ENCODE results near the gene SOAT1.
"Not testable (repeated sequence)": the region's sequence is repeated elsewhere in the genome, so short reads cannot be mapped to it uniquely, and the experiment has no call there.

Gene SOAT1

DNA sequence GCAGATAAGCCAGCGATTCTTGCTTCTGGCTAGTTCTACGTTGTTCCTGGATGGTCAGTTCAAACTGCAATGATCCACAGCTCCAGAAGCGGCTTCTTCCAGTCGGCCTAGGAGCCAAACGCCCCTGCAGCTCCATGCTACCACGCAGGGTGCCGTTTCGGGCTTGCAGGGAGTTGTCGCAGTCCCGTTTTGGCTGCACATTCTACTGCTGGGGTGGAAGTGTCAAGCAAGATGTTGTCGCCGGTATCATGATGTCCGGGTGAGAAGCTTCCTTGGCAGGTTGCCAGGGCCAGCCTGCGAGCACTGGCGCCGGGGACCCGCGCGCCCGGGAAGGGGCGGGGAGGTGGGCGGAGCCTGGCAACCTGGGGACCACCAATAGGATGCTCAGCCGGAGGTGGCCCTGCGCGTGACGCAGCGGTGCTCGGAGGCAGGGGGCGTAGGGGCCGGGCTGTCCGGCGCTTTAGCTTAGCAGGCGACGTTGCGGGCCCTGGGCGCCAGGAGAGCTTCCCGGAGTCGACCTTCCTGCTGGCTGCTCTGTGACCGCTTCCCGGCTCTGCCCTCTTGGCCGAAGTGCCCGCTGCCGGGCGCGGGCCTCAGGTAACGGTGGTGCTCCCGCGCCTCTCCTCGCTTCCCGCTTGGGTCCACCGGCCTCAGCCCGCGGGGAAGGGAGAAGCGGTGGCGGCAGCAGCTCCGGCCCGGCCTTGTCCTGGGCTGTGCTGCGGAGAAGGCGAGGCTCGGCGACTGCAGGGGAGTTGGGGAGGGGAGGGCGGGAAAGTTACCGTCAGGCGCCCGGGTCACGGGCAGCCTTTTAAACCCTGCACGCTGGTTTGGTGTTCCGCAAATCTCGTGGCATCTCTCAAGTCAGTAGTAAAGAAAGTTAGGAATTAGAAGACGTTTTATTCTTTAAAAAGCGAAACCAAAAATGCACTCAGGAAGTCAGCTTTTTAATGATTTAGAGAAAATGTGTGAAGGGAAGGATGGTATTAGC lies at the start of gene SOAT1:
TSS of gene SOAT1 (plus strand) at position 458 of the 988 bp plus-strand sequence. CDS start 8,888 bp downstream, outside the sequence.
- DNase-seq (ENCODE audit: low spot score): peak; percentile 93

DNA sequence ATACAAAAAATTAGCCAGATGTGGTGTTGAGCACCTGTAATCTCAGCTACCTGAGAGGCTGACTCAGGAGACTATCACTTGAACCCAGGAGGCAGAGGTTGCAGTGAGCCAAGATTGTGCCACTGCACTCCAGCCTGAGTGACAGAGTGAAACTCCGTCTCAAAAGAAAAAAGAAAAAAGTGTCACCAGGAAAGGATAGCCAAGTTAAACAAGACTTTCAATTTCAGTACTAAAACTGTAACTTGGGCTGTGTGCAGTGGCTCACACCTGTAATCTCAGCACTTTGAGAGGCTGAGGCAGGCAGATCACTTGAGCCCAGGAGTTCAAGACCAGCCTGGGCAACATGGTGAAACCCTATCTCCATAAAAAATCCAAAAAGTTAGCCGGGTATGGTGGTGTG lies 48.2 kb upstream of the SOAT1 start:
- DNase-seq (ENCODE audit: low spot score): not testable (repeated sequence)

DNA sequence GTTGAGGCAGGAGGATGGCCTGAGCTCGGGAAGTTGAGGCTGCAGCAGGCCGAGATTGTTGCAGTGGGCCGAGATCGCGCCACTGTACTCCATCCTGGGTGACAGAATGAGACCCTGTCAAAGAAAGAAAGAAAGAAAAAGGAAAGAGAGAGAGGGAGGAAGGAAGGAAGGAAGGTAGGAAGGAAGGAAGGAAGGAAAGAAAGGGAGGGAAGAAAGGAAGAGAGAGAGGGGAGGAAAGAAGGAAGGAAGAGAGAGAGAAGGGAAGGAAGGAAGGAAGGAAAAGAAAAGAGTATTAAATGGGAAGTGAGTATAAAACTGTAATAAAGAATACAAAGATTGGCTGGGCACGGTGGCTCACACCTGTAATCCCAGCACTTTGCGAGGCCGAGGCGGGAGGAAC lies 45.7 kb upstream of the SOAT1 start:
- DNase-seq (ENCODE audit: low spot score): no peak

DNA sequence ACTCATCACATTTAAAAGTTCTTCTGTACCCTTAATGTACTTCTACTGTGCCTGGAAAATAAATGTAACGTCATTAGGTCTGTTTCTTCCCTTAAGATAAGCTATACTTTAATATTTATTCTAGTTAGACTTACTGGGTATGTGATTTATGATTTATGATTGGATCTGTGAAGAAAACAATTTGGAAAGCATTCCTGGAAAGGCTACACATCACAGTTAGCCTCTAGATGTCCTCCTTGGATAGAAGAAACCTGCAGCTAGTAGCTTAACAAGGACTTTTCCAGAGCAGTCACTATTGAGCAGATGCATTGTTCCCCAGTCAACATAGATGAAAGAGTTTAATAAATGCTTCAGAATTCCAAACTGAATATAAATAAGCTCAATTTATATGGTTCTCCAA lies 41.9 kb upstream of the SOAT1 start:
- DNase-seq (ENCODE audit: low spot score): peak; percentile 67

DNA sequence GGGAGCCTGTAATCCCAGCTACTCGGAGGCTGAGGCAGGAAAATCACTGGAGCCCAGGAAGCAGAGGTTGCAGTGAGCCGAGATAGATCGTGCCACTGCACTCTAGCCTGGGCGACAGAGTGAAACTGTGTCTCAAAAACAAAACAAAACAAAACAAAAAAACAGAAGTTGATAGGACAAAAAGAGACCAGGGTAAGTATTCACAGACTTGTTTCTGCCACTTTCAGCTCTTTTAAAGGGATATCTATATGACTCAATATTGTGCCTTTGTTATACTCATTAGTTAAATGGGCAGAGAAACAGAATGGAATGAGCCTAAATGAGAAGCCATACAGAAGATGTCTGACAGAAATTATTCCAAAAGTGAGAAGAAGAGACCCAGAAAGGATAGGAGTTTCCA lies 41.0 kb upstream of the SOAT1 start:
- DNase-seq (ENCODE audit: low spot score): no peak

DNA sequence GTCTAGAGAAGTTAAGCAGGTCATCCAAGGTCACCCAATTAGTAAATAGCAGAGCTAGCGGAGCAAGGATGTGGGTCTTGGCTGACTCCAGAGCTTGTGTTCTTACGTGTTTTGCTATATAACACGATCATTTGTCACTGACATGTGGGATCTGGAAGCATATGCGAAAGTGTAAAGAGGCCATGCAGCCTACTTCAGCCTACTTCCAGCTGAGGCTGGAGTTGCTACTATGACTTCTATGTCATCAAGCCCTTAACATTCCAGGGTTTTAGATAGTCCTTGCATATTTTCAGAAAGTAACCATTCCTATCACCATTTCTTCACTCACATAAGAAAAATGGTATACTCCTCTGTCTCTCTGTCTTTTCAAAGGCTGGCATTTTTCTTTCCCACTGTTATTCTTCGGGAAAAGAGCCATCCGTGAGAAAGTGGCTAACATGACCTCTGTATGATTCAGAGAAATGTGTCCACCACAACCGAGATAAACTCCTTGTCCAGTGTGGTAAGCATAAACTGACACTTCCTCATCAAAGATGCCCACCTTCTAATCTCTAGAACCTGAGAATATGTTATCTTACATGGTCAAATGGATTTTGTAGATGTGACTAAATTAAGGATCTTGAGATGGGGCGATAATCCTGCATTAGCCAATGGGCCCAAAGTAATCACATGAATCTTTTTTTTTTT lies 40.2 kb upstream of the SOAT1 start:
- DNase-seq (ENCODE audit: low spot score): no peak

DNA sequence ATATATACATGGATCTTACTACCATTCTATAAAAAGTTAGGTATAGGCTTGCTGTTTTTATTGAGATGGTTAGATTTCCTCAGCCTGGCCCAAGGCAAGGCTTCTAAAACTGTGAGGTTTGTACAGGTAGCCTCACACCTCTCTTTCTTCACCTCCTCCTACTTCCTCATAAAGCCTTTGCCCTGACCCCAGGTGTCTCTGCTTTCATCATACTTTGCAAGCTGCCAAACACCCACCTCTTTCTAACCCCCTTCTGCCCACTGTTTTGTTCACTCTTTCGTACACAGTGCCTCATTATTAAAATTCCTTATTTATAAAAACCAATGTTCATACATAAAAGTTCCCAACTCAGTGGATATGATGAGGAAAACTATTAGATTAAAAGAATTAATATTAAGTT lies 31.4 kb upstream of the SOAT1 start:
- no peak for DNase-seq (ENCODE audit: low spot score)

DNA sequence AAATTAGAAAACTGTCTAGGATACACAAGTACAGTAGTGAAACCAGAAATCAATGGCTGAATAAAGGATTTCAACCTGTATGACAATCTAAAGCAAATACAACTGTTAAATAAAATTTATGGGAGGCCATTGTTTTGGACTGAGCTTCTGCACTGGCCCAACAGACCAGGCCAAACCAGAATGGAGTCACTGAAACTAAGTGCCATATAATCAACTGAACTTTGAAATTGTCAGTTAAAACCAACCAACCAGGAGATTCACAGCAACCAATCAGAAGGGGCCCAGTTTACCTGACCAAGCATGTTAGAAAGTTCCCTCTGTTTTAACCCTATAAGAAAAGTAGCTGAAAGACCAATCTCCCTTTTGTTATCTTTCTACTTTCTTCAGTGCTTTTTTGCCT lies 30.5 kb upstream of the SOAT1 start:
- no peak for DNase-seq (ENCODE audit: low spot score)

DNA sequence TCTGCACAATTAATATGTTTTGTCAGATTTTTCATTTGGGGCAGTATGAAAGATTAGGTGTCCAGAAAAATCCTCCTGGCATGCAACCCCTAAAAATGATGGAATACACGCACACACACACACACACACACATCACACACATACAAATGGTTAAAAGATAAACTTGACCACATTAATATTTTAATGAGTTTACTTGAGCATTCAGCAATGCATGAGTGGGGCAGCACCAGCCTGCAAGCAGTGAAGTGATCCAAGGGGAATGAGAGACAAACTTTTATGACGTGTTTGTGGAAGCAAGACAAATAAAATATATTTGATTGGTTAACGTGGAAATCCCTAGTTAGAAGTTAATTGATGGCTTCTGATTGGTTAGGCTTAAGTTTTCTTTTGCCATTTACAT lies 29.1 kb upstream of the SOAT1 start:
- no peak for DNase-seq (ENCODE audit: low spot score)

DNA sequence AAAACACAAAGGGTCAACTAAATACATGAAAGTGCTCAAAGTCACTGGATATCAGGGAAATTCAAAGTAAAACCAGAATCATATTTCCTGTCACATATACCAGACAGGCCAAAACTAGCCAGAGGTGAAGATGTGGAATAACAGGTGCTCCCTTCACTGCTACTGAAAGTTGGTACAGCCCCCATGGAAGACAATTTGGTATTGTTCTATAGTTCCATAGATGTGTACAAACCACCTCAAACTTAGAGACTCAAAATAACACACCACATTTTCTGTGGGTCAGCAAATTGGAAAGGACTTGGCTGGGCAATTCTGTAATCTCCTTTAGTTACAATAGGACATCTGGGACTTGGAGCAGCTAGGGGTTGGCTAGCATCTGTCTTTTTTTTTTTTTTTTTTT lies 24.5 kb upstream of the SOAT1 start:
- DNase-seq (ENCODE audit: low spot score): no peak

DNA sequence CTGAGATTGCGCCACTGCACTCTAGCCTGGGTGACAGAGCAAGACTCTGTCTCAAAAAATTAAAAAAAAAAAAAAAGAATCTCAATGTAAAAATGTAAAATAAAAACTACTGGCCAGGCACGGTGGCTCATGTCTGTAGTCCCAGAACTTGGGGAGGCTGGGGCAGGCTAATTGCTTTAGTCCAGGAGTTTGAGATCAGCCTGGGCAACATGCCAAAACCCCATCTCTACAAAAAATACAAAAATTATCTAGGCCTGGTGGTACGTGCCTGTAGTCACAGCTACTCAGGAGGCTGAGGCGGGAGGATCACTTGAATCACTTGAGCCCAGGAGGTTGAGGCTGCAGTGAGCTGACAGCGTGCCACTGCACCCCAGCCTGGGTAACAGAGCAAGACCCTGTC lies 19.2 kb upstream of the SOAT1 start:
- DNase-seq (ENCODE audit: low spot score): not testable (repeated sequence)

DNA sequence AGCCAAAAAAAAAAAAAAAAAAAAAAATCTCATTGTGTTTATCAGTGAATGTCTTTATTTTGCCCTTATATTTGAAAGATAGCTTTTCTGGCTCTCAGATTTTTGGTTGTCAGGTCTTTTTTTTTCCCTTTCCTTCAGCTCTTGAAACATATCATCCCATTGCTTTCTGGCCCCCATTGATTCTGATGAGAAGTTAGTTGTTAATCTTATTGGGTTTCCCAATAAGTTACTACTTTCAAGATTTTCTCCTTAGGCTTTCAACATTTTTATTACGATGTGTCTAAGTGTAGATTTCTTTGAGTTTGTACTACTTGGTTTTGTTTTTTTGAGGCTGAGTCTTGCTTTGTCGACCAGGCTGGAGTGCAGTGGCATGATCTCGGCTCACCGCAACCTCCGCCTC lies 14.7 kb upstream of the SOAT1 start:
- DNase-seq (ENCODE audit: low spot score): no peak

DNA sequence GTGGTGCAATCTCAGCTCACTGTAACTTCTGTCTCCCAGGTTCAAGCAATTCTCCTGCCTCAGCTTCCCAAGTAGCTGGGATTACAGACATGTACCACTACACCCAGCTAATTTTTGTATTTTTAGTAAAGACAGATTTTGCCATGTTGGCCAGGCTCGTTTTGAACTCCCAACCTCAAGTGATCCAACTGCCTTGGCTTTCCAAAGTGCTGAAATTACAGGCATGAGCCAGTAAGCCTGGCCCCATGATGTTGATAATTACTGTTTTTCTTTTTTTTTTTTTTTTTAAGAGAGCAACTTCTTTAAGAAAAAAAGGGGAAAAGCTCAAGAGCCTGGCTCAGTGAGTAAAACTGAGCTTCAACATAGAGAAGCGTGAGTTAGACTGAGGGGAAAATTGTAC lies 9.6 kb upstream of the SOAT1 start:
- DNase-seq (ENCODE audit: low spot score): no peak

DNA sequence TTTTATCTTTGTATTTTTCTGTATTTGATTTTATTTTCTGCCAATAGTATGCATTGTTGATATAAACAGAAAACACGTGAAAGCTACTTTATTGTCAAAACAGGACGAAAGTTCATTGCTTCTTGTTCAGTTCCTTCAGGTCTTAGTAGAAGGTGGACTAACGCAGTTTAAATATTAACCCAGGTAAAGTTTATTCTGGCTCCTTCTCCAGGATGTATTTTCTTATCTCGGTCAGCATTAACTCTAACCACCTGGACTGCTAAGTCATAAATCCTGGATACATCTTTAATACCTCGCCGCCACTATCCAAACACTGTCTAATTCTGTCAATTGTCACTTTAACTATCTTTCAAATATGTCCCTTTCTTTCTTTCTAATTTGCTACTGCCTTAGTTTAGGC lies 5.7 kb upstream of the SOAT1 start:
- no peak for DNase-seq (ENCODE audit: low spot score)

DNA sequence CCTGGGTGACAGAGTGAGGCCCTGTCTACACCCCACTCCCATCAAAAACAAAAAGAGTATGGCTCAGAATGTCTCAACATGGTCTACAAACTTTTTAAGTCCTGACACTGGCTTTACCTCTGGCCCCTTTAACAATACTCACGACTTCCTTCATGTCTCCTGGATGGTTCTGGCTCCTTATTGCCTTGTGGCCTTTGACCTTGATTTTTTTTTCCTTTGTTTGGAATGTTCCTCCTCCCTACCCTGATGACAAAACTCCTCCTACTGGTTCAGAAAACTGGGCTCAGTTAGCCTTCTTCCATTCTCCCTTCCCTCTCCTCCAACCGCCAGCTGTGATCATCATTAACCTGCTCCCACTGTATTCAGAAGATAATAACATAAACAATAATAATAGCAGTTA lies 4.6 kb upstream of the SOAT1 start:
- no peak for DNase-seq (ENCODE audit: low spot score)

DNA sequence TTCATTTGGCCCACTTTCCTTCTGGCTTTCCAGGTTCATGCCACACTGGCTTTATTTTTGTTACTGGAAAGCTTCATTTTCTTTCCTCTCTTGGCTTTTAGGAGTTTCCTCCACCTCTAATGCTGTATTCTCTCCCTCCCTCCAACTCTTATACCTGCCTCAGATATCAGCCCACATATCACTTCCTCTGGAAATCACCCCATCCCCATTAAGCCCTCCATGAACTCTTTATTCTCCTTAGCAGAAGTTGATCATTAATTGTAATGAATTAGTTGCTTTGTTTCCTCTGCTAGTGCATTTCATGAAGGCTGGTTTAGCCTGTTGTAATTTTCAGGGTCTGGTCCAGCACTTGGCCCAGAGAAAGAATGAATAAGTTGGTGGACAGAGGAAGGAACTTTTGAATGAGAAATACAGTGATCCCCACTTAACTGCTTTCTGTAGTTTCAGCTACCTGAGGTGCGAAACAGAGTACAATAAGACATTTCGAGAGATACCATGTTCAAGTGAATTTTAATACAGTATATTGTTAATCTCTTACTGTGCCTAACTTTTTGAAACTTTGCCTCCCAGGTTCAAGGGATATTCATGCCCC lies 1.7 kb downstream of the SOAT1 start:
- DNase-seq (ENCODE audit: low spot score): no peak

DNA sequence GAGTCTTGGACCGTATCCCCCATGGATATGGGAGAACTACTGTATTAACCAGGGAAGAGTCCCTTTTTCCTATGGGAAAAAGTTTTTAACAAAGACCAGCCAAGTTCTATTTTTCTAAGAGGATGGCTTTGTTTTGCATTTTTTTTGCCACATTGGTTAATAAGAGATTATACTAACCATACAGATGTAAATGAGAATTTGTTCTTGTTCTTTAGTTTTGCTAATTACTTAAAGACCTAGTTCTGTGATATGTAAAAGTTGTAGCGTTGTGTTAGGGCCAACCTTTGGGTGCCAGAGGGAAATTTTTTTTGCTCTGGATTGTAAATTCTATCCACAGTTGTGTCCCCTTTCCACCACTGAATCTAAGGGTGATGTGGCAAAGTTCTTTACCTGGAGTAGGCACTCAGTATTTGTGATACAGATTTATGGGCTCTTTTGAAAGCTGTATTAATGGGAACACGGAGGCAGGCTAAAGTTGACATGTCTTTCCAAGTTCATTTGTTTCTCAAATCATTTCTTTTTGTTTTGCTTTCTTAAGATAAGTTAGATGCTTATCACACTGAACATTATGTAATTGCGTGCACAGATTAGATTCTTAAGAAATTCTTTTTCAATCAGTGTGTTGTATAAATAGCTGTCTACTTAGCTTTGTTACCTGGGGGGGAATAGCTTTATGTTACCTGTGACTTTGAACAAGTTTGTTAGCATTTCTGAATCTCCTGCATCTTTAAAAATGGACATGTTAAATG lies 2.9 kb downstream of the SOAT1 start:
- no peak for DNase-seq (ENCODE audit: low spot score)

DNA sequence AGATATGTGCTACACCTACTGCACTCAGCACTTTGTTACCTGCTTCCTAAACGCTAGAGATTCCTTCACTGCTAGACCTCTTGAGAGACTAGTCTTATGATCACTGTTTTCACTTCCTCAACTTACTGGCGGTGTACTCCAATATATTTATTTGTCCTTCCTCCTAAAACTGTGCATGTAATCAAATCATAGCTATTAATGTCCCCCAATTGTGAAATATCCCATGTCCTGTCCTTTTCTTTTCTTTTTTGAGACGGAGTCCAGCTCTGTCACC lies 3.4 kb downstream of the SOAT1 start:
- DNase-seq (ENCODE audit: low spot score): no peak

DNA sequence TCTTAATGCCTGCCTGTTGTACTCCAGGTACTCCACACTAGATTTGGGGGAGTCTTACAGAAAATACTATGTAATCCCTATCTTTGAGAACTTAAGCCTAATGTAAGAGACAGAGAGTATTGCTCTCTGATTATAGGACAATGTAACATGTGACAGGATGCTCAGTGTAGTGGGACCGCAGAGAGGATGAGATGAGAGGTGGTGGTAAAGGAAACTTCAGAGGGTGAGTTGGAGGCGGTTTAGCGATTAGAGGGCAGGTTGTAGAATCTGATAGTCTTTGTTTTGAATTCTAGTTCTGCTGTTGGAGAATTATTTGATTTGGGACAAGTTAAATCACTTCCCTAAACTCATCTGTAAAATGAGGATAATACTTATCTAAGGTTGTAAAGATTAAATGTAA lies 5.4 kb downstream of the SOAT1 start:
- no peak for DNase-seq (ENCODE audit: low spot score)

DNA sequence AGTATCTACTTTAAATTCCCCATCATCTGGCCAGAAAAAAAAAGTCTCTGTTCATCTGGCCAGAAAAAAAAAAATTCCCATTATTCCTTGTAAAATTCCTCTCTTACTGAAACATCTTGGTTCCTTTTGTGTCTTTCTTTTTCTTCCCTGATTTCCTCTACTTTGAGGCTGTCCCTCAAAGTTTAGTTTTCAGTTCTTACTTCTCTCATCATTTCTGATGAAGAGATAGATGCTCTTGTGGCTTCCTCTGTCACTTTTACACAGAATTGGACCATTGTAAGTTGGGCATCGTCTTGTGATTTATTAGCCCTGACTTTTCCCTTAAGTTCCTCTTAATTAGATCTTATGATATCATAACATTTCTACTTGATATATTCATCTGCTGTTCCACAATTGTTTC lies 6.5 kb downstream of the SOAT1 start:
- no peak for DNase-seq (ENCODE audit: low spot score)

DNA sequence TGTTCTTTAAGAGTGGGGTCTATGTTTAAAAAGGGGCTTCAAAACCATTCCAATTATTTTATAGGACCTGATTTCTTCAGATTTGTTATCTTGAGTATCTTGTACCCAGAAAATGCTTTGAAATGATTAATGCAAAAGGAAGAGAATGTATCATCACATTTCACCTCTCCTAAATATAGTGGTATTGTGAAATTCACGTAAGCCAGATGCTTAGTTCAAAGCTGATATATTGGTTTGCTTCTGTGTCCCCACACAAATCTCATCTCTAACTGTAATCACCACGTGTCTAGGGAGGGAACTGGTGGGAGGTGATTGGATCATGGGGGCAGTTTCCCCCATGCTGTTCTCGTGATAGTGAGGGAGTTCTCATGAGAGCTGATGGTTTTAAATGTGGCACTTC lies 8.5 kb downstream of the SOAT1 start:
- no peak for DNase-seq (ENCODE audit: low spot score)

DNA sequence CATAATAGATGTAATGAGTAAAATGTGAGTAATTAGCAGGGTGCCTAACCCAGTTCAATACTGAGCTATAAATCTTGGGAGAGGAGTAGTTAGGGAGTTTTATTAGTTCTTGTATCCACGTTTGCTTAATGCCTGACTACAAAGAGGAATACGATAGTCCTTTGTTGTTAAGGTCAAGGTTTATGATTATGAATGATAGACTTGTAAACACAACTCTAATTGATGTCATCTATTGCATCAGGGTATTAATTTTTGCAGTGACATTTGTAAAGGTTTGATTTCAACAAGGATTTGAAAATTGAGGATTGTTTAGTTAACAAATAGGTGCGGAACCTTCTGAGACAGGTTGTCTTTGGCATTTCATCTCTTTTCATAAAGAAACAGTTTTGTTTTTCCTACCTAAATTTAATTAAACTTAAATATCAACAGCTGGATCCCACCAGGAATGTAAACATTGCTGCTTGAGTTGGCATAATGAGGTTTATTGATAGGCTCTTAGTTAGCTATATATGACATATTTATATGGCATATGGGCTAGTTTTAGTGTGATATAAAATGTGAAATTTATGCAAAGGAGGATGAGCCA lies 9.7 kb downstream of the SOAT1 start:
- no peak for DNase-seq (ENCODE audit: low spot score)
